GM12892 (cell line): ENCODE data around the gene SHANK1.

Source experiments
- POLR2A ChIP-seq: IDR thresholded peaks from 2 replicates; pipeline ENCODE4 v1.6.1; 2011; ENCODE audit warnings: low read depth, low read length, control low read depth
- POLR2AphosphoS5 ChIP-seq: IDR thresholded peaks from 2 replicates; pipeline ENCODE4 v1.6.1; 2011; ENCODE audit warnings: low read depth, low read length, control low read depth

- TF ChIP-seq POLR2AphosphoS5: no peak
- TF ChIP-seq POLR2A: no peak
These were observed 10.3 kb upstream of the SHANK1 start for GRCh38 chr19:50729894-50730293.
